ENCODE measurements around the gene RAB34. TPM values are rescaled to one million over a fixed set of nuclear protein-coding genes. Genes with fewer than 3 reads are reported as not detected.

The RAB34 gene
- total and polyA plus RNA-seq, 9 of the 15 experiments (the other 6 are each of a cell fraction or from before 2014, with no cell fraction given), result 0.07 to 3.8 (median 0.46) TPM; not detected in 1

DNA sequence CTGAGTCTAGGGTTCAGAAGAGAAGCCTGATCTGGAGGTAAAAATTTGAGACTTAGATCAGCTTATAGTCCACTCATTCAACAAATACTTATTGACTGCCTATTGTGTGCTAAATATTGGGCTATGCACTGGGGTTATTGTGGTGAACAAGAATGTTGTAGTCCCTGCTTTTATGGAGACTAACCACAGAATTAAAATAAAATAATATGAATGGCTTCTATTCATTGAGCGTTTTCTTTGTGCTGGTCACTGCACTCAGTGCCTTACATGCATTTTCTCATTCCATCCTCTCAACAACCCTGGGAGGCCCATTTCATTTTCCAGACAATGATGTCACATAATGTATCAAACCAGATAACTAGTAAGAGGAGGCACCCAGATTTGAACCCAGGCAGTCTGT is 15.7 kb upstream of the RAB34 start:
- ATAC-seq, result no peak
- H3K4me3 ChIP-seq, result no peak overlapping the region
- POLR2A ChIA-PET, result interaction anchor here (0.6 to 3.0 kb wide), 3 partner anchors 11 to 17 kb away, joined by 3 to 8 read pairs (median 4); no protein-coding TSS in a partner anchor
- in situ Hi-C loops (cut with MboI), result no loop called here
- peaks cover 30 to 55% of the 10 kb centered on the region in 2 experiments for H3K4me1 ChIP-seq (replicated peaks in 1 of 2; ENCODE audit: control insufficient read depth in 2 of 2, insufficient read depth in 2 of 2, low read length in 2 of 2)
- no peak overlapping the region for H3K4me2 ChIP-seq (ENCODE audit: insufficient read depth, low read length)
- peak overlapping the region in 1 of 2 experiments; percentile 21; a peak in 1 of 4 replicates for H3K9ac ChIP-seq (ENCODE audit: insufficient read depth in 1 of 2, low read depth in 2 of 2, low read length in 2 of 2)
- intact Hi-C loops (cut with micrococcal nuclease), result no loop called here
- TF ChIP-seq GTF2E2 (tag; IDR thresholded peaks at IDR 0.05) (no peak), TBP (optimal IDR thresholded peaks at IDR 0.05; ENCODE audit: low read depth, low read length) (no peak), POLR2H (tag; IDR thresholded peaks at IDR 0.05; ENCODE audit: low read depth) (no peak), ELF1 (tag; IDR thresholded peaks at IDR 0.05) (no peak), IFI16 (CRISPR knock-in tag; IDR thresholded peaks at IDR 0.05) (no peak), CREBBP (IDR thresholded peaks at IDR 0.05; ENCODE audit: low read depth, low read length) (no peak), THRAP3 (IDR thresholded peaks at IDR 0.05; ENCODE audit: borderline replicate concordance) (no peak), DPF2 (IDR thresholded peaks at IDR 0.05) (no peak), GATA2 (CRISPR knock-in tag; IDR thresholded peaks at IDR 0.05) (no peak), FOXA3 (CRISPR knock-in tag; conservative IDR thresholded peaks at IDR 0.05 in 1 of 2, IDR thresholded peaks at IDR 0.05 in 1 of 2) (no peak), NCOA2 (IDR thresholded peaks at IDR 0.05; ENCODE audit: partially characterized antibody in 2 of 2) (no peak), PHF8 (IDR thresholded peaks at IDR 0.05; ENCODE audit: borderline replicate concordance, low read length) (no peak), POU5F1 (IDR thresholded peaks at IDR 0.05; ENCODE audit: borderline replicate concordance, low read depth, low read length, partially characterized antibody) (no peak)
- TF ChIP-seq, protein P1, sequence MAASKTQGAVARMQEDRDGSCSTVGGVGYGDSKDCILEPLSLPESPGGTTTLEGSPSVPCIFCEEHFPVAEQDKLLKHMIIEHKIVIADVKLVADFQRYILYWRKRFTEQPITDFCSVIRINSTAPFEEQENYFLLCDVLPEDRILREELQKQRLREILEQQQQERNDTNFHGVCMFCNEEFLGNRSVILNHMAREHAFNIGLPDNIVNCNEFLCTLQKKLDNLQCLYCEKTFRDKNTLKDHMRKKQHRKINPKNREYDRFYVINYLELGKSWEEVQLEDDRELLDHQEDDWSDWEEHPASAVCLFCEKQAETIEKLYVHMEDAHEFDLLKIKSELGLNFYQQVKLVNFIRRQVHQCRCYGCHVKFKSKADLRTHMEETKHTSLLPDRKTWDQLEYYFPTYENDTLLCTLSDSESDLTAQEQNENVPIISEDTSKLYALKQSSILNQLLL (CRISPR knock-in tag; IDR thresholded peaks at IDR 0.05; ENCODE audit: borderline replicate concordance), result no peak
- FAIRE-seq, result no peak
- no peaks in the 10 kb centered on the region for H4K20me1 ChIP-seq (replicated peaks; ENCODE audit: control insufficient read depth, insufficient read depth, low read length)
- peaks cover 9% of the 10 kb centered on the region; the same call in 2 of the 3 replicates for H3K36me3 ChIP-seq (ENCODE audit: control insufficient read depth, insufficient read depth, low read length)
- CTCF ChIA-PET (ENCODE audit: low intra/inter-chr PET ratio), result interaction anchor here (1.0 kb wide), 1 partner anchor 17 kb away, joined by 4 read pairs; no protein-coding TSS in a partner anchor
- H3K9me3 ChIP-seq (replicated peaks; ENCODE audit: control insufficient read depth, insufficient read depth, low read depth, low read length), result no peaks in the 10 kb centered on the region
- H3K79me2 ChIP-seq (ENCODE audit: control insufficient read depth, insufficient read depth, low read length), result peaks cover 3% of the 10 kb centered on the region; the same call in 2 of the 3 replicates
- no peak overlapping the region for H2AFZ ChIP-seq (ENCODE audit: low read depth, low read length)
- H3K27me3 ChIP-seq (ENCODE audit: control insufficient read depth in 2 of 2, insufficient read depth in 2 of 2, low read length in 2 of 2), result no peaks in the 10 kb centered on the region
- H3K27ac ChIP-seq (ENCODE audit: extremely low read depth, low read depth, low read length), result 0 out of 3 replicates have a peak overlapping the region, but pooled peaks have one; percentile 12
- no peak for DNase-seq (ENCODE audit: extremely low read depth in 1 of 4, low spot score in 3 of 4)
- no TSS peak for BruUV-seq (replicated peaks)
- whole genome bisulfite sequencing (ENCODE audit: insufficient coverage, low coverage, missing lambda C conversion rate), result 77% methylated on average over 1 of the region's 1 CpG
- no peaks in the 10 kb centered on the region for H3K9me1 ChIP-seq (ENCODE audit: control insufficient read depth, insufficient read depth, low read length)
